RWPE2 (cell line): ENCODE measurements around the gene ARHGAP15.
A peak's percentile ranks its signal among the peaks of the same experiment; 100 is the strongest.

Experiments
- ATAC-seq: fragments of 200-7000 bp; cut with Tn5 transposase; 3 replicates; pipeline ENCODE4 v1.9.1; 2021; ENCODE audit warnings: low read depth
- DNase-seq: peaks from one replicate; pipeline ENCODE4 v3.0.0-alpha.2; 2020; ENCODE audit warnings: low spot score
- H3K27ac ChIP-seq: fragments of 450-650 bp; 2 replicates; pipeline ENCODE4 v1.5.1; 2017; ENCODE audit warnings: mild to moderate bottlenecking; ENCODE audit not compliant: poor library complexity, severe bottlenecking
- H3K27me3 ChIP-seq: fragments of 250-450 bp; sonication (Bioruptor Pico); 2 replicates; pipeline ENCODE4 v1.5.1; 2021; ENCODE audit warnings: mild to moderate bottlenecking, moderate library complexity; ENCODE audit not compliant: insufficient read depth, poor library complexity, severe bottlenecking
- H3K36me3 ChIP-seq: fragments of 250-450 bp; sonication (Bioruptor Pico); 2 replicates; pipeline ENCODE4 v1.5.1; 2020; ENCODE audit warnings: low read depth, mild to moderate bottlenecking, moderate library complexity
- H3K4me1 ChIP-seq: fragments of 250-450 bp; sonication (Bioruptor Pico); 2 replicates; pipeline ENCODE4 v1.5.1; 2021; ENCODE audit warnings: mild to moderate bottlenecking, moderate library complexity; ENCODE audit not compliant: insufficient read depth, poor library complexity, severe bottlenecking
- H3K4me3 ChIP-seq: fragments of 250-450 bp; sonication (Bioruptor Pico); 2 replicates; pipeline ENCODE4 v1.5.1; 2021; ENCODE audit warnings: mild to moderate bottlenecking, moderate library complexity; ENCODE audit not compliant: severe bottlenecking
- H3K9me3 ChIP-seq: fragments of 250-450 bp; sonication (Bioruptor Pico); 2 replicates; pipeline ENCODE4 v1.5.1; 2021; ENCODE audit warnings: mild to moderate bottlenecking, moderate library complexity; ENCODE audit not compliant: severe bottlenecking
- TF ChIP-seq, protein P1 (sequence below): fragments of 450-650 bp; IDR thresholded peaks from one replicate; pipeline ENCODE4 v1.5.1; 2017; ENCODE audit warnings: mild to moderate bottlenecking, moderate library complexity; ENCODE audit not compliant: poor library complexity, severe bottlenecking

Gene ARHGAP15

DNA sequence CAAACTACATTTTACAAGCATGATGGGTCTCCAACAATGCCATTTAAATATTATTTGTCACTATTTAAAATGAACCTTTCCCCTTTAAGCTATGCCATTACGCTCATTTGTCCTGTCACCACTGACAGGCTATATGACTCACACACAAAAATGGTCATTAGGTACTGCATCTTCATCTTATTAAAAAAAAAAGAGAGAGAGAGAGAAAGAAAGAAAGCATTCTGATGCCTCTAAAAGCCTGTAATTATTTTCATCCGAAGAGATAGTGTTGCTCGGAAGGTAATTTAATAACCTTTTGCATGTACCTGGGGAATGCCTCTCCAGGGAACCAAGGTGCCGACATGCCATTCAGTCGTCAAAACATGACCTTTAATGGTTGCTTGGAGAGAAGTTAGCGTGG lies 226.7 kb downstream of the ARHGAP15 start:
- TF ChIP-seq, protein P1, sequence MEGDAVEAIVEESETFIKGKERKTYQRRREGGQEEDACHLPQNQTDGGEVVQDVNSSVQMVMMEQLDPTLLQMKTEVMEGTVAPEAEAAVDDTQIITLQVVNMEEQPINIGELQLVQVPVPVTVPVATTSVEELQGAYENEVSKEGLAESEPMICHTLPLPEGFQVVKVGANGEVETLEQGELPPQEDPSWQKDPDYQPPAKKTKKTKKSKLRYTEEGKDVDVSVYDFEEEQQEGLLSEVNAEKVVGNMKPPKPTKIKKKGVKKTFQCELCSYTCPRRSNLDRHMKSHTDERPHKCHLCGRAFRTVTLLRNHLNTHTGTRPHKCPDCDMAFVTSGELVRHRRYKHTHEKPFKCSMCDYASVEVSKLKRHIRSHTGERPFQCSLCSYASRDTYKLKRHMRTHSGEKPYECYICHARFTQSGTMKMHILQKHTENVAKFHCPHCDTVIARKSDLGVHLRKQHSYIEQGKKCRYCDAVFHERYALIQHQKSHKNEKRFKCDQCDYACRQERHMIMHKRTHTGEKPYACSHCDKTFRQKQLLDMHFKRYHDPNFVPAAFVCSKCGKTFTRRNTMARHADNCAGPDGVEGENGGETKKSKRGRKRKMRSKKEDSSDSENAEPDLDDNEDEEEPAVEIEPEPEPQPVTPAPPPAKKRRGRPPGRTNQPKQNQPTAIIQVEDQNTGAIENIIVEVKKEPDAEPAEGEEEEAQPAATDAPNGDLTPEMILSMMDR, result no peak
- no peaks in the 10 kb centered on the region for H3K4me1 ChIP-seq
- no peaks in the 10 kb centered on the region for H3K9me3 ChIP-seq
- ATAC-seq (no peak), DNase-seq (no peak)
- H3K27ac ChIP-seq, result no peak overlapping the region
- no peaks in the 10 kb centered on the region for H3K36me3 ChIP-seq
- H3K27me3 ChIP-seq, result no peaks in the 10 kb centered on the region
- H3K4me3 ChIP-seq, result no peak overlapping the region

DNA sequence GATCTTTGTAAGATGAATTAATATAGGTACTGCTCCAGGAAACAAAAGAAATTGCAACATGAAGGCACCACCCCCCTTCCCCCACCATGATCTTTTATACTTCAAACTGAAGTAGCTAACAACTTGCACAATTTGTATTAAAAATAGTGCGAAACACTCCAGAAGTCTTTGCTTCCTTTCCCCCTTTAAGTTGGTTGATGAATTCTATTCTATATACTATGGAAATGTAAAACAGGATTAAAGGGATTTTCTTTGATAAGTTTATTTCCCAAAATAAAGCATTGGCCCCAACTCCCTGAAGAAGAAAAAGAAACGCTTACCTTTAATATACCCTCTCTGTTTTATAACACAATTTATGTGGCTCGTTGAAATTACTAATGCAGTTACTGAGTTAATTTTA lies 227.1 kb downstream of the ARHGAP15 start:
- DNase-seq (no peak), ATAC-seq (no peak)
- Histone ChIP-seq H3K4me1 (no peaks in the 10 kb centered on the region), H3K27ac (no peak overlapping the region), H3K4me3 (no peak overlapping the region), H3K36me3 (no peaks in the 10 kb centered on the region), H3K27me3 (no peaks in the 10 kb centered on the region), H3K9me3 (no peaks in the 10 kb centered on the region)
- TF ChIP-seq, protein P1, result no peak

DNA sequence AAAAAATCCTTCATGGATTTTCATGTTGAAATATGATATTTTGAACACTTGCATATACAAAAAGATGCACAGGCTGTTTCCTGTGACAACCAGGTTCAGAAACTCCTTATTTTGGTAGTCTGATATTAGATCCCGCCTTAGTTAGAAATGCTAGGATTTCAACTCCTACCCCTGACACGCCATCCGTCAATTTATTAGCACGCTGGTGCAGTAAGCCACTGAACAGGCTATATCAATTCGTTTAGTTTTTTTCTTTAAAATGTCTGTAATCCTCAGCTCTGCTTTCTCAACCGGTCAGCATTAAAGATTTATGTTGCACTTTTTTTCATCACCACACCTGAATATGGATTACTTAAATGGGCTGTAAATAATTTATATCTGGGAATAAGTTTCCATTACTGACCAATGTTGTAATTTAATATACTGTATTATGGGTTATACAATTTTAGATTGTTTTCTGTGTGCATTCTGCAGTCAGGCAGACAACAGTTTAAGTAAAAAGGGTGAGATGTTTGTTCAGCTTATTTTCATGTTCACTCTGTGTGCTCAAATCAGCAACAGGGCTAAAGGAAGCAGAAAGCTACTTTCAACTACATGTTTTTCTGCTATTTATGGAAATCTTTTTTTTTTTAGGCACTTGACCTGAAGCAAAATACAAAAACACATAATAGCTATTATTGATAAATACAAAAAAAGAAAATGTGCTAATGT lies 227.7 kb downstream of the ARHGAP15 start:
- Histone ChIP-seq H3K36me3 (no peaks in the 10 kb centered on the region), H3K4me3 (no peak overlapping the region), H3K27ac (no peak overlapping the region), H3K4me1 (no peaks in the 10 kb centered on the region), H3K27me3 (no peaks in the 10 kb centered on the region), H3K9me3 (no peaks in the 10 kb centered on the region)
- DNase-seq (no peak), ATAC-seq (no peak)
- TF ChIP-seq, protein P1, result no peak

- Histone ChIP-seq H3K4me1 (no peaks in the 10 kb centered on the region), H3K9me3 (no peaks in the 10 kb centered on the region), H3K4me3 (no peak overlapping the region), H3K27me3 (no peaks in the 10 kb centered on the region), H3K27ac (no peak overlapping the region), H3K36me3 (no peaks in the 10 kb centered on the region)
- TF ChIP-seq, protein P1, result no peak
- 0 out of 3 replicates have a peak, but pooled peaks have one; percentile 27 for ATAC-seq
- DNase-seq, result no peak
These were observed 228.7 kb downstream of the ARHGAP15 start for GRCh38 chr2:143357966-143358365.

- H3K9me3 ChIP-seq, result no peaks in the 10 kb centered on the region
These were observed 232.1 kb downstream of the ARHGAP15 start for GRCh38 chr2:143361346-143361745.

More at GRCh38 chr2:143361346-143361745, 232.1 kb downstream of the ARHGAP15 start:
- no peak overlapping the region for H3K27ac ChIP-seq
- no peak overlapping the region for H3K4me3 ChIP-seq
- DNase-seq, result no peak
- TF ChIP-seq, protein P1, result no peak
- H3K27me3 ChIP-seq, result no peaks in the 10 kb centered on the region
- no peaks in the 10 kb centered on the region for H3K4me1 ChIP-seq
- no peak for ATAC-seq
- H3K36me3 ChIP-seq, result no peaks in the 10 kb centered on the region
